KOPT-K1 (cell line): ENCODE data around the gene SKP1.

Experiments used
- H3K27ac ChIP-seq: fragments of 200-600 bp; sonication (generic); 2 replicates; pipeline ENCODE4 v1.5.1; 2016; ENCODE audit warnings: antibody characterized with exemption, mild to moderate bottlenecking, low read depth, low read length; ENCODE audit not compliant: poor library complexity, severe bottlenecking
- H3K36me3 ChIP-seq: fragments of 200-600 bp; sonication (generic); 2 replicates; pipeline ENCODE4 v1.5.1; 2017; ENCODE audit warnings: antibody characterized with exemption, mild to moderate bottlenecking, low read length, moderate library complexity; ENCODE audit not compliant: insufficient read depth
- H3K9me3 ChIP-seq: fragments of 200-600 bp; sonication (generic); 2 replicates; pipeline ENCODE4 v1.5.1; 2017; ENCODE audit warnings: antibody characterized with exemption, low read length, mild to moderate bottlenecking; ENCODE audit not compliant: insufficient read depth, poor library complexity, severe bottlenecking

The SKP1 gene

DNA sequence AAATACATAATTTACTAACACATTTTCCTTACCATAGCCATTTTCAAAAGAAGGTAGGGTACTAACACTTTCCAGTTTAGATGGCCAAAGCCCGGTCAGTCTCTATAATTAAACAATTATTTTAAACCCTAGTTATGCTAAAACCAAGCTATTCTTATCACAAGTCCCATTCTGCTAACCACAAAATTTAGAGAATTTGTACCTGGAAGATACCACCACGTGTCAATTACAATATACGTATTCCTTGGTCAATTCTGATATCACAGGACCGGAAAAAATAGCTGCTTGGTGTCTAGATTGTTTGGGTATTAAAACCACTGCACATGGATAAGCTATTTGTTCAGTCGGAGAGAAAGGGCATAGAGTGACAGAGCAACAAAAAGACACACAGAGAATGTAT lies 18.9 kb upstream of the SKP1 start:
- Histone ChIP-seq H3K9me3 (no peaks in the 10 kb centered on the region), H3K36me3 (peaks cover 82% of the 10 kb centered on the region), H3K27ac (no peak overlapping the region)

DNA sequence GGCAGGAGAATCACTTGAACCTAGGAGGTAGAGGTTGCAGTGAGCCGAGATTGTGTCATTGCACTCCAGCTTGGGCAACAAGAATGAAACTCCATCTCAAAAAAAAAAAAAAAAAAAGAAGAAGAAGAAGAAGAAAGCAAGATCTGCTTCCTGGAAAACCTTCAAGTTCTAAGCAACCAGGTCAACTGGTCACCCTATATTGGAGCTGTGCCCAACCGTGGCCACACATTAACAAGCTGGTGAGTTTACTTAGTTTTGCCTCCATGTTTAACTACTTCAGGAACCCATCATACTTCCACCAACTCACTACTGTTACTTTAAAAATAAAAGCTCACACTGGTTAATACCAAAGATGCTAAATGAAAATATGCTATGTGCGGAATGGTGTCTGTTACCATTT lies 12.3 kb upstream of the SKP1 start:
- Histone ChIP-seq H3K27ac (no peak overlapping the region), H3K9me3 (no peaks in the 10 kb centered on the region), H3K36me3 (peaks cover 17% of the 10 kb centered on the region; the same call in 1 of the 2 replicates)

DNA sequence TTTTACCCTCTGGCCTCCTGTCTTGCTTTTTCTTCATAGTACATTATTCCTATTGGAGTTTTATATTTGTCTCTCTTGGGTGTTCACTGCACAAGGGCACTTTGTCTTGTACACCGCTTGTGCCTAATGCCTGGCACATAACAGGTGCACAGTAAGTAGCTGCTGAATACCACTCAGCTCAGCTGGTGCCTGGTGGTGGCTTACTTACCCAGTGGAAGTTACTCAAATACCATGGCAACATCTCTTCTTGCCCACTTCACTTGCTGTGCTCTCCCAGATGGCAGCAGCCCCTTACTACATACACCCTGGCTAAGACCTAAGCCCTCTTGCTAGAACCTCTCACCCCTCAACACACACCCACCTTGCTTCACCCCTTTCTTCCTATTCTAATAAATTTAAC lies 11.3 kb upstream of the SKP1 start:
- Histone ChIP-seq H3K9me3 (no peaks in the 10 kb centered on the region), H3K27ac (no peak overlapping the region), H3K36me3 (peaks cover 10% of the 10 kb centered on the region; the same call in 1 of the 2 replicates)

- Histone ChIP-seq H3K27ac (no peak overlapping the region), H3K9me3 (no peaks in the 10 kb centered on the region), H3K36me3 (no peaks in the 10 kb centered on the region)
These were observed 7.7 kb upstream of the SKP1 start for GRCh38 chr5:134184155-134185135.

DNA sequence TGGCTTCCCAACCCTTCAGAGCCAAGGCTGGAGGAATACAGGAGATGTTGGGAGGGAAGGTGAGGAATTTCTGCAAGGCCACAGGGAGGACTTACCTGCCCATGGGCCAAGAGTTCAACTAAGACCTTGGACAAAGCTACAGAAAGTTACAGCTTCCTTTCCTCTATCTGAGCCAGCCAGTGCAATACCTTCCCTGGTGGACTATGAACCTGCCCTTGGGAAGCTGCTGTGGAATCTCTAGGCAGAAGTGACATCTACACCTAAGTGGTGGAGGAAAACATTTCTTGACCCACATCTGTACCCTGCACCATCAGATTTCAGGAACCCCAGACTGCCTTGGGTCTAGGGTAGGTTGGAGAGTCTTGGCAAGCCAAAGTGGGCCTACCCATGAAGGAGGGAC lies 6.7 kb upstream of the SKP1 start:
- H3K27ac ChIP-seq: no peak overlapping the region
- no peaks in the 10 kb centered on the region for H3K9me3 ChIP-seq
- H3K36me3 ChIP-seq: no peaks in the 10 kb centered on the region

- peaks cover 8% of the 10 kb centered on the region for H3K36me3 ChIP-seq
- H3K27ac ChIP-seq: no peak overlapping the region
- no peaks in the 10 kb centered on the region for H3K9me3 ChIP-seq
These were observed 1.3 kb upstream of the SKP1 start for GRCh38 chr5:134178096-134178419.

GRCh38 chr5:134177369-134178095 lies 782 bp upstream of the SKP1 start:
- peak overlapping the region; percentile 97 for H3K27ac ChIP-seq
- no peaks in the 10 kb centered on the region for H3K9me3 ChIP-seq
- H3K36me3 ChIP-seq: peaks cover 13% of the 10 kb centered on the region

DNA sequence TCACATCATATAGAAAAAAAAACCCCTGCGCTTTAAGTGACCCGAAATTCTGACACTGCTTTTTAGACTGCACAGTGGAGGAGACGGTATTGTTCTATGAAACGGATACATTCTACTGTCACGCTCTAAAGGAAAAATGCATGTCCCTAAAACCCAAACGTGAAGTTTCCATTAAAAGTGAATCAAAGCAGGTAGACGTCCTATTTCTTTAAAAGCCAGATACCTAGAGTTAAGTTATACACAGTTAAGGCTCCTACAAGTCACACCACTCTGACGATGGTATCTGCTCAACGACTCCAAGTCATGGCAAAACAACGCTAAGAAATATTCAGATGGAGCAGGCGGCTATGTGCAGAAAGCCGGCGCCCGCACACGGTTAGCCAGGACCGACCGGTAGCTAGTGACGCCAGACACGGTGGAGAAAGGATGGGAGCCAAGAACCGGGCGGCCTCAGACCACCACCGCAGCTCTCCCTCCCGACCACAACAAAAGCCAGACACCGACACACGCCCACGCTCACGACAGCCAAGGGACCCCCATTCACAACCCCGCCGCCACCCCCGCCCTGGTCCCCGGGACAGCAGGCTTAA lies 734 bp downstream of the SKP1 start:
- Histone ChIP-seq H3K27ac (peak overlapping the region; percentile 97), H3K36me3 (peaks cover 28% of the 10 kb centered on the region), H3K9me3 (no peaks in the 10 kb centered on the region)

DNA sequence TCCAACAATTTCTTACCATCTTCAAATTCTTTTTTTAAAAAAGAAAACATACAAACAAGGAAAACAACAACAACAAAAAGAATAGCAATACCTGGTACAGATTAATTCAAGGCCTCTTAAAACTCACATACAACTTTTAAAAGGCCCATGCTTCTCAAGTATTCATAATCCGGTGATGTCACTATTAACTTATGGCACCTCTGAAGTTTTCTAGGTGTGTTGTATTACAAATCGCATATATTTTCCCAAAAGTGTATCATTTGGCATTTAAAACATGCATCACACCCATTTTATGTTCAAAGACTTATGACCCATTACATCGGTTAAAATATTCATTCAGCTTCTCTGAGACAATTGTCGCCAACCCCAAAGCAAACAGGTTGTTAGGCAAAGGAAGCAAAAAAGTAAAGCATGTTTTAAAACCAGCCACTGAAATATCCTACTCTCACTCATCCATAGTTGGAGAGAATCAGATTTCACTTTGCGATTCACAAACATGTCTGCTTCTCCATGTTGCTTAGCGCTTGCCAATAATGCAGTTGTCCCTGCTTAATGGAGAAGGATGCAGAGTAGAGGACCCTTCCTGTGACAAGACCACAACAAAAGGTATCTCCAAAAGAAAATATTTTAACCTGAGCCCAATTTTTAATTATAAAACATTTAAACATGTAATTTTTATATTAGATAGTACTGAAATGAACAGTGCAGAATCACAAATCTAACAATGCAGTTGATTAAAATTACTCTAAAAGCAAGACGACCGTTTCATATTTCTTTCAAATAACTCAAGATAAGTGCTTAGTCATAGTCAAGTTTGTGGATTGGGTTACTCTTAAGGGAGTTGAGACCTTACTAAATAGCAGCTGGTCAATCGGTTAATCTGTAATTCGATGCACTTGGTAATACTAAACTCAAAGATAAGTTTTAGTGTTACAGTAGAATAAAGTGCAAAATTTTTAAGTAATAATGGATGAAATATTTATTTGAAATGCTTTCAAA lies 1.6 kb downstream of the SKP1 start:
- H3K9me3 ChIP-seq: no peaks in the 10 kb centered on the region
- H3K27ac ChIP-seq: peak overlapping the region; percentile 97
- peaks cover 37% of the 10 kb centered on the region for H3K36me3 ChIP-seq

DNA sequence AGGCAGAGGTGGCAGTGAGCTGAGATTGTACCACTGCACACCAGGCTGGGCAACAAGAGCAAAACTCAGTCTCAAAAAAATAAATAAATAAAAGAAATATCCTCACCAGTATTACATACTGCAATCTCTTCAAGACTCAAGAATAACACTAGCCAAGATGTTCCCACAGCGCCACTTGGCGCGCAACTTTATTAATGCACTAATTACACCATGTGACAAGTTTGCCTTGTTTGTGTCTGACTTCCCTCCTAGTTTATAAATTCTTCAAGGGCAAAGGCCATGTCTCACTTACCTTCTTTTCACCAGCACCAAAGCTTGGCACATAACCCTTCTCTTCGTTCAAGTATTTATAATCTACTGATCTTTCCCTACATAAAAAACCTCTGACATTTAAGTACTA lies 4.8 kb downstream of the SKP1 start:
- peaks cover 67% of the 10 kb centered on the region for H3K36me3 ChIP-seq
- no peaks in the 10 kb centered on the region for H3K9me3 ChIP-seq
- H3K27ac ChIP-seq: no peak overlapping the region

DNA sequence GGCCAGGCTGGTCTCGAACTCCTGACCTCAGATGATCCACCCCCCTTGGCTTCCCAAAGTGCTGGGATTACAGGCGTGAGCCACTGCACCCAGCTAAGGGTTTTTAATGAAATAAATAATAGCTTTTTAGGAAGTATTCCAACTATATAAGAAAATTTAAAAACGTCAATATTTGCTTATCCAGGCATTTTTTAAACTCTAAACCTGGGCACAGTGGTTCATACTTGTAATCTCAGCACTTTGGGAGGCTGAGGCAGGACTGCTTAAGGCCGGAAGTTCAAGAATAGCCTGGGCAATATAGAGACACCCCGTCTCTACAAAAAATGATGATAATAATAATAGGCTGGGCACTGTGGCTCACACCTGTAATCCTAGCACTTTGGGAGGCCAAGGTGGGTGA lies 14.2 kb downstream of the SKP1 start:
- Histone ChIP-seq H3K27ac (no peak overlapping the region), H3K36me3 (peaks cover 100% of the 10 kb centered on the region), H3K9me3 (no peaks in the 10 kb centered on the region)

- Histone ChIP-seq H3K9me3 (no peaks in the 10 kb centered on the region), H3K36me3 (peaks cover 99% of the 10 kb centered on the region), H3K27ac (no peak overlapping the region)
These were observed 15.0 kb downstream of the SKP1 start for GRCh38 chr5:134161513-134162395.

DNA sequence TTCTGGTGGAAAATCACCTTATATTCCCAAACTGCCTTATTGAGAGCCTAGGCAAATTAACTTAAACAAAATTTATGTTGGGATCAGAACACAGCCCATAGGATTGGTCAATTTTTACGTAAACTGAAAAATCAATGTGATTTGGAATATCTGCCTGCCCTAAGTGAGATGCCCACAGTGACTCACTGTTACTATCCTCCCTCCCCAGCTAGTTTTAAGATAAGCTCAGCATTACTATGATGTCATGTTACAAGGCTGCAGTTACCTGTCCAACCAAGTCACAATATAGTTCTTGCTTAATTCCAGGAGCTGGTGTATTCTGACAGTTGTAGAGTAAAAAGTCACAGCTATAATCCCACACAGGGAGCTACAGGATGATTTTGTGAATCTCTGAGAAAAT lies 23.1 kb downstream of the SKP1 start:
- peaks cover 99% of the 10 kb centered on the region for H3K36me3 ChIP-seq

GRCh38 chr5:134153241-134153640 lies 23.5 kb downstream of the SKP1 start:
- Histone ChIP-seq H3K27ac (no peak overlapping the region), H3K36me3 (peaks cover 99% of the 10 kb centered on the region), H3K9me3 (no peaks in the 10 kb centered on the region)

More for the DNA sequence above, 23.1 kb downstream of the SKP1 start:
- Histone ChIP-seq H3K9me3 (no peaks in the 10 kb centered on the region), H3K27ac (no peak overlapping the region)
